GM20000 (cell line): ENCODE measurements around the gene SLC4A4.

ENCODE experiments used
- DNase-seq: peaks from one replicate; pipeline ENCODE4 v3.0.0; 2012; ENCODE audit warnings: low spot score
- CTCF ChIP-seq: IDR thresholded peaks from 2 replicates; pipeline ENCODE4 v1.5.1; 2012; ENCODE audit warnings: mild to moderate bottlenecking, control low read depth; ENCODE audit errors: extremely low read depth, missing control alignments

Gene SLC4A4

GRCh38 chr4:71466775-71467174 is 128.0 kb downstream of the SLC4A4 start:
- no peak for DNase-seq
- TF ChIP-seq CTCF = no peak

- no peak for DNase-seq
- no peak for TF ChIP-seq CTCF
These were observed 129.4 kb downstream of the SLC4A4 start for GRCh38 chr4:71468116-71468710.

GRCh38 chr4:71469541-71469940 is 130.7 kb downstream of the SLC4A4 start:
- DNase-seq = no peak
- no peak for TF ChIP-seq CTCF

GRCh38 chr4:71470524-71470923 is 131.7 kb downstream of the SLC4A4 start:
- DNase-seq = no peak
- no peak for TF ChIP-seq CTCF

- no peak for TF ChIP-seq CTCF
- DNase-seq = no peak
These were observed 134.1 kb downstream of the SLC4A4 start for GRCh38 chr4:71472946-71473345.

GRCh38 chr4:71473541-71474240 is 134.9 kb downstream of the SLC4A4 start:
- DNase-seq = no peak
- TF ChIP-seq CTCF = no peak

GRCh38 chr4:71474731-71475130 is 135.9 kb downstream of the SLC4A4 start:
- no peak for TF ChIP-seq CTCF
- no peak for DNase-seq
